Vagina (tissue), 2 donors: ENCODE data around the gene TIMM44. TPM values are rescaled to one million over a fixed set of nuclear protein-coding genes. Genes with fewer than 3 reads are reported as not detected.

Source experiments
- DNase-seq, 2 donors: peaks; one replicate each; pipeline ENCODE4 v3.0.0-alpha.2; 2017; ENCODE audit errors: extremely low spot score in 2 of 2
- H3K27ac ChIP-seq: fragments of 200-600 bp; sonication (generic); one replicate; pipeline ENCODE4 v1.5.1; 2019
- H3K27me3 ChIP-seq: fragments of 200-600 bp; sonication (generic); one replicate; pipeline ENCODE4 v1.5.1; 2019
- H3K36me3 ChIP-seq, 2 donors: fragments of 200-600 bp; sonication (generic); one replicate each; pipeline ENCODE4 v1.5.1; 2017 to 2019
- H3K4me1 ChIP-seq: fragments of 200-600 bp; sonication (generic); one replicate; pipeline ENCODE4 v1.5.1; 2019
- H3K4me3 ChIP-seq, 2 donors: fragments of 200-600 bp; sonication (generic); 1 replicate in 1 of 2; 2 replicates in 1 of 2; pipeline ENCODE4 v1.5.1; 2016 to 2019
- H3K9me3 ChIP-seq: fragments of 200-600 bp; sonication (generic); one replicate; pipeline ENCODE4 v1.5.1; 2019
- POLR2A ChIP-seq, 2 donors: fragments of 450-650 bp; IDR thresholded peaks; one replicate each; pipeline ENCODE4 v1.6.1; 2017; ENCODE audit warnings: antibody characterized with exemption in 2 of 2, mild to moderate bottlenecking in 2 of 2, moderate library complexity in 2 of 2
- POLR2AphosphoS5 ChIP-seq, 2 donors: sonication (generic); formaldehyde crosslinking; IDR thresholded peaks; one replicate each; pipeline ENCODE4 v1.9.0; 2017; ENCODE audit warnings: antibody characterized with exemption in 2 of 2, mild to moderate bottlenecking in 2 of 2, low read depth in 1 of 2; ENCODE audit not compliant: insufficient read depth in 1 of 2
- intact Hi-C: fragments of 100-400 bp; cut with DNase I; formaldehyde crosslinking; loops from one replicate; pipeline ENCODE4 v1.15.1; 2023
- total RNA-seq: library from RNA; depleted of rRNA; stranded (reverse); fragments of >200 nt; gene quantifications from one replicate; pipeline ENCODE4 v1.2.3, GENCODE V29; 2016
- TF ChIP-seq, protein P1 (sequence below), 3 experiments: fragments of 450-650 bp in 2 of 3; fragments of 200-600 bp in 1 of 3; sonication (generic) in 1 of 3; IDR thresholded peaks; one replicate each; pipeline ENCODE4 v1.5.1; 2017 to 2019; ENCODE audit warnings: antibody characterized with exemption in 3 of 3, mild to moderate bottlenecking in 2 of 3, moderate library complexity in 2 of 3

Gene TIMM44
- total RNA-seq, 1 donor from 2014 or later: 76.1 TPM

GRCh38 chr19:7971553-7972520 is 28.4 kb upstream of the TIMM44 start:
- no peak for DNase-seq
- H3K36me3 ChIP-seq: peaks cover 0 to 61% of the 10 kb centered on the region in 2 donors
- H3K4me1 ChIP-seq: no peaks in the 10 kb centered on the region
- H3K9me3 ChIP-seq: no peaks in the 10 kb centered on the region
- H3K27ac ChIP-seq: no peak overlapping the region
- H3K4me3 ChIP-seq: no peak overlapping the region
- intact Hi-C loops: no loop called here
- no peaks in the 10 kb centered on the region for H3K27me3 ChIP-seq
- TF ChIP-seq POLR2AphosphoS5 (IDR thresholded peaks at IDR 0.05; ENCODE audit: insufficient read depth in 1 of 2, low read depth in 1 of 2) (no peak), POLR2A (IDR thresholded peaks at IDR 0.05) (no peak)
- TF ChIP-seq, protein P1, sequence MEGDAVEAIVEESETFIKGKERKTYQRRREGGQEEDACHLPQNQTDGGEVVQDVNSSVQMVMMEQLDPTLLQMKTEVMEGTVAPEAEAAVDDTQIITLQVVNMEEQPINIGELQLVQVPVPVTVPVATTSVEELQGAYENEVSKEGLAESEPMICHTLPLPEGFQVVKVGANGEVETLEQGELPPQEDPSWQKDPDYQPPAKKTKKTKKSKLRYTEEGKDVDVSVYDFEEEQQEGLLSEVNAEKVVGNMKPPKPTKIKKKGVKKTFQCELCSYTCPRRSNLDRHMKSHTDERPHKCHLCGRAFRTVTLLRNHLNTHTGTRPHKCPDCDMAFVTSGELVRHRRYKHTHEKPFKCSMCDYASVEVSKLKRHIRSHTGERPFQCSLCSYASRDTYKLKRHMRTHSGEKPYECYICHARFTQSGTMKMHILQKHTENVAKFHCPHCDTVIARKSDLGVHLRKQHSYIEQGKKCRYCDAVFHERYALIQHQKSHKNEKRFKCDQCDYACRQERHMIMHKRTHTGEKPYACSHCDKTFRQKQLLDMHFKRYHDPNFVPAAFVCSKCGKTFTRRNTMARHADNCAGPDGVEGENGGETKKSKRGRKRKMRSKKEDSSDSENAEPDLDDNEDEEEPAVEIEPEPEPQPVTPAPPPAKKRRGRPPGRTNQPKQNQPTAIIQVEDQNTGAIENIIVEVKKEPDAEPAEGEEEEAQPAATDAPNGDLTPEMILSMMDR (IDR thresholded peaks at IDR 0.05): no peak

DNA sequence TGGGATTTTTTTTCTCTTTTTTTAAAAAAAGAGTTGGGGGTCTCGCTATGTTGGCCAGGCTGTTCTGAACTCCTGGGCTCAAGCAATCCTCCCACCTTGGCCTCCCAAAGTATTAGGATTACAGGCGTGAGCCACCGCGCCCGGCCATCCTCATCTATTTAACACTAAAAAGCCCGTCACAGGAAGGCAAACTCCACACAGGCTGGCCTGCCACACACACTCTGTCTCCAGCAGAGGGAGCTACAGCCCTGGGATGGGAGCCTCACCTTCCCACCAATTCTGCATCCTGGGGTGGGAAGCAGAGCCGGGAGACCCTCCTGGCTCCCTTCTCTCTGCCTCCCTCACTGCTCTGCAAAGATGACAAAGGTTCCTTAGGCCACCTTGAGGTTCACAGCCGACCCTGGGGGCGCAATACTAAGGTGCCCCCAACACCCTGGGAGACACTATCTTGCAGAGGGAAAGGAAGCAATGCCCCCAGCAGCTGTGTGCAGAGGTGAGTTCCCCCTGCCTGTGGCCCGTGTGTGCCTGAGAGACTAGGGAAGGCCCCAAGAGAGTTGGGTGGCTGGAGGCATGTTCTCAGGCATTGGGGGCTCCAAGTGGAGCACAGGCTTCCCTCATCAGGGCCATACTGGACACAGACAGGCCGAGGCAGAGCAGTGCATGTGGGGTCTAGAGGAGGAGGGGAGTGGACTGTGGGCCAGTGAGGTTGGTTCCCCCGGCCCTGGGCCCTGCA is 27.4 kb upstream of the TIMM44 start:
- Histone ChIP-seq H3K4me3 (no peak overlapping the region), H3K27ac (no peak overlapping the region), H3K9me3 (no peaks in the 10 kb centered on the region), H3K4me1 (no peaks in the 10 kb centered on the region), H3K36me3 (peaks cover 0 to 68% of the 10 kb centered on the region in 2 donors), H3K27me3 (no peaks in the 10 kb centered on the region)
- TF ChIP-seq POLR2A (IDR thresholded peaks at IDR 0.05) (no peak), POLR2AphosphoS5 (IDR thresholded peaks at IDR 0.05; ENCODE audit: insufficient read depth in 1 of 2, low read depth in 1 of 2) (no peak)
- TF ChIP-seq, protein P1 (IDR thresholded peaks at IDR 0.05): peak in 2 of 3 experiments; percentile 29 to 30
- intact Hi-C loops: no loop called here
- DNase-seq: no peak

DNA sequence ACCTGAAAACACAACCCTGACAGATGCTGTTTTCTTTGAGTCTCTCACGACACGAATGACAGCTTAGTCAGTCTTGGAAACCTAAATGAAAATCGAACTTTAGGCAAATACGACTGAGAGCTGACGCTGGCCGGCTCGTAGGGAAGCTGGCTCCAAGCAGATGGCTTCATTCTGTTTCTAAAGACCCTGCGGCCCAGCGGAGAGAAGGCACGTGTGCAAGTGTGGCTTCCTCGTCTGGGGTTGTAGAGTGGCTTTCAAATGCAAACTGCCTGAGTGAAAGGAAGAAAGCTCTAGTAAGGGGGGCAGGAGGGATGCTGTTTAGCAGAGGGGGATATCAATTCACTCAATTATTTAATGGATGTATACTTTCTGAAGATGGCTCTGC is 26.1 kb upstream of the TIMM44 start:
- intact Hi-C loops: no loop called here
- Histone ChIP-seq H3K4me3 (no peak overlapping the region), H3K36me3 (peaks cover 0 to 57% of the 10 kb centered on the region in 2 donors), H3K27ac (no peak overlapping the region), H3K9me3 (no peaks in the 10 kb centered on the region), H3K4me1 (no peaks in the 10 kb centered on the region), H3K27me3 (no peaks in the 10 kb centered on the region)
- TF ChIP-seq POLR2AphosphoS5 (IDR thresholded peaks at IDR 0.05; ENCODE audit: insufficient read depth in 1 of 2, low read depth in 1 of 2) (no peak), POLR2A (IDR thresholded peaks at IDR 0.05) (no peak)
- TF ChIP-seq, protein P1 (IDR thresholded peaks at IDR 0.05): no peak
- no peak for DNase-seq

DNA sequence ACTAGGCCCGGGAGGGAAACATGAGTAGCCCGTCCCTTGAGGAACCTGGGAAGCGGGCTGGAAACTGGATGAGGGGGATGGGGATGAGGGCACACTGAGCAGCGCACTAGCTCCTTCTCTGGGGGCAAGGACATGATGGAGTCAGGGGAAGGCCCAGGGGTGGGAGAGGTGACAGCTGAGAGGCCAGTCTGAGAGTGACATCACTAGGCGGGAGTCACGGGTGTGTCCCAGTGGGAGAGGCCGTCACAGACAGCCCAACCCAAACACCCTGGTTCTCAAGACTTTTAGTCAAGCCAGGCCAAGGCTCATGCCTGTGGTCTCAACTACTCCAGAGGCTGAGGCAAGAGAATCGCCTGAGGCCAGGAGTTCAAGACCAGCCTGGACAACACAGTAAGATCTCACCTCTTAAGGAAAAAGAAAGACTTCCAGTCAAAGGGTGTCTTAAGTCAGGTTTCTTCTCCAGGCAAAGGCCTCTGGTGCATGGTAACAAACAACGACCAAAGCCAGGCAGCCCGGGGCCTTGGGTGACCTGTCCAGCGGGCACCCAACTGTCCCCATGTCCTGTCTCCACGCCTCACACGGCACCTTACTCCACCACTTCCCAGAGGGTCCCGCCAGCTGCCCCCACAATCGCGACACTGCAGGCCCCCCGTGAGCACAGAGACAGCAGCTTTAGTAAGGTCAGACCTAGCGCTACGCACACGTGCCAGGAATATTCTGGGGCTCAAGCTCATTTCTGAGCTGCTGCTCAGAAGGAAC is 25.5 kb upstream of the TIMM44 start:
- Histone ChIP-seq H3K9me3 (no peaks in the 10 kb centered on the region), H3K27ac (no peak overlapping the region), H3K36me3 (peaks cover 0 to 52% of the 10 kb centered on the region in 2 donors), H3K4me1 (no peaks in the 10 kb centered on the region), H3K27me3 (no peaks in the 10 kb centered on the region), H3K4me3 (no peak overlapping the region)
- TF ChIP-seq POLR2A (IDR thresholded peaks at IDR 0.05) (no peak), POLR2AphosphoS5 (IDR thresholded peaks at IDR 0.05; ENCODE audit: insufficient read depth in 1 of 2, low read depth in 1 of 2) (no peak)
- DNase-seq: no peak
- intact Hi-C loops: no loop called here
